Natural killer cell (primary cell): Measurements from ENCODE around the gene TBC1D22A. TPM values are rescaled to one million over a fixed set of nuclear protein-coding genes. Genes with fewer than 3 reads are reported as not detected.

Source experiments
- ATAC-seq, 3 donors: fragments of 150-1000 bp in 2 of 3; fragments of 200-7000 bp in 1 of 3; cut with Tn5 transposase; 1 replicate in 1 of 3; 2 replicates in 2 of 3; pipeline ENCODE4 v1.10.0; 2021; ENCODE audit warnings: mild to moderate bottlenecking in 2 of 3, moderate library complexity in 2 of 3
- DNase-seq, 2 donors: peaks; one replicate each; pipeline versions ENCODE4 v3.0.0 to v3.0.0-alpha.2; 2013 to 2021; ENCODE audit warnings: mixed read lengths in 1 of 2
- H3K27ac ChIP-seq: one replicate; pipeline ENCODE4 v1.5.1; 2013; ENCODE audit warnings: mild to moderate bottlenecking, low read length
- H3K27me3 ChIP-seq: one replicate; pipeline ENCODE4 v1.6.1; 2013; ENCODE audit warnings: low read length; ENCODE audit not compliant: control insufficient read depth, insufficient read depth
- H3K36me3 ChIP-seq: one replicate; pipeline ENCODE4 v1.6.1; 2013; ENCODE audit warnings: low read length; ENCODE audit not compliant: control insufficient read depth, insufficient read depth
- H3K4me1 ChIP-seq: one replicate; pipeline ENCODE4 v1.6.1; 2013; ENCODE audit warnings: low read length; ENCODE audit not compliant: control insufficient read depth, insufficient read depth
- H3K4me3 ChIP-seq: one replicate; pipeline ENCODE4 v1.5.1; 2013; ENCODE audit warnings: low read length
- H3K9me3 ChIP-seq: one replicate; pipeline ENCODE4 v1.6.1; 2013; ENCODE audit warnings: low read length; ENCODE audit not compliant: control insufficient read depth, insufficient read depth
- H3K27ac Mint-ChIP-seq, 2 donors: one replicate each; pipeline ENCODE4 v1.8.0; 2022; ENCODE audit warnings: mild to moderate bottlenecking in 2 of 2, mixed read lengths in 2 of 2, moderate library complexity in 1 of 2
- H3K27me3 Mint-ChIP-seq, 2 donors: one replicate each; pipeline ENCODE4 v1.8.0; 2022; ENCODE audit warnings: low read depth in 2 of 2, mixed read lengths in 2 of 2
- H3K36me3 Mint-ChIP-seq: one replicate; pipeline ENCODE4 v1.8.0; 2022; ENCODE audit warnings: mixed read lengths
- H3K4me1 Mint-ChIP-seq, 2 donors: one replicate each; pipeline ENCODE4 v1.8.0; 2022; ENCODE audit warnings: mixed read lengths in 2 of 2
- H3K4me3 Mint-ChIP-seq: one replicate; pipeline ENCODE4 v1.8.0; 2022; ENCODE audit warnings: mild to moderate bottlenecking, moderate library complexity, mixed read lengths
- H3K9me3 Mint-ChIP-seq, 2 donors: one replicate each; pipeline ENCODE4 v1.8.0; 2022; ENCODE audit warnings: mixed read lengths in 2 of 2
- WGBS: methylation state at CpG from one replicate; pipeline ENCODE4 v1.1.7; 2013; ENCODE audit warnings: missing lambda C conversion rate; ENCODE audit not compliant: insufficient coverage; 5-methylcytosine and 5-hydroxymethylcytosine counted together
- intact Hi-C: fragments of 100-400 bp; cut with micrococcal nuclease; formaldehyde crosslinking; loops from one replicate; pipeline ENCODE4 v1.14.2; 2022
- total RNA-seq, 4 donors: library from RNA; stranded (reverse); fragments of 120-200 nt in 1 of 4; gene quantifications; one replicate each; pipeline versions ENCODE4 v1.2.3 to v1.2.4, GENCODE V29; 2013 to 2022
- TF ChIP-seq, protein P1 (sequence below): fragments of 200-600 bp; IDR thresholded peaks from one replicate; pipeline ENCODE4 v1.8.0; 2022; ENCODE audit warnings: antibody characterized with exemption

The TBC1D22A gene
- total RNA-seq, 3 donors from 2014 or later (not counting 1 experiment from before 2014, with no cell fraction given): 47.4 to 53.7 (median 53.2) TPM

DNA sequence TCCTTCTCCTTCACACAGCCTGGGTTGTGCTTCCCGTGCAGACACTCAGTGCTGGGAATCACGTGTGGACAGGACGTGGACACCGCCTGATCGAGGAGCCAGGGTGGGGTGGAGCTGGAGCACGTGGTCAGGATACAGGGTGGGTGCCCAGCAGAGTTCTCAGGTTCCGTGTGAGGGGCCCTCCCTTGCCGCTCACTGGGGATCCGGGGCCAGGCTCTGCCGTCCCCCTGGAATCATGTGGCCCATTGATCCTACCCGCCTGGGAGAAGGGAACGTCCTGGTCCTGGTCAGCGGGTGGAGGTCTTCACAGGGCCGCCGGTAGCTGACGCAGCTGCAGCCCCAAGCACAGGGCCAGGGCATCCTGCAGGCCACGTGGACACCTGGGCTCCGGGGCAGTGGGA, 397.7 kb downstream of the TBC1D22A start:
- intact Hi-C loops: no loop called here
- no peak overlapping the region for H3K27ac Mint-ChIP-seq
- no peak for ATAC-seq
- DNase-seq: no peak
- H3K9me3 Mint-ChIP-seq: no peaks in the 10 kb centered on the region
- no peaks in the 10 kb centered on the region for H3K27me3 ChIP-seq
- H3K27me3 Mint-ChIP-seq: no peaks in the 10 kb centered on the region
- TF ChIP-seq, protein P1, sequence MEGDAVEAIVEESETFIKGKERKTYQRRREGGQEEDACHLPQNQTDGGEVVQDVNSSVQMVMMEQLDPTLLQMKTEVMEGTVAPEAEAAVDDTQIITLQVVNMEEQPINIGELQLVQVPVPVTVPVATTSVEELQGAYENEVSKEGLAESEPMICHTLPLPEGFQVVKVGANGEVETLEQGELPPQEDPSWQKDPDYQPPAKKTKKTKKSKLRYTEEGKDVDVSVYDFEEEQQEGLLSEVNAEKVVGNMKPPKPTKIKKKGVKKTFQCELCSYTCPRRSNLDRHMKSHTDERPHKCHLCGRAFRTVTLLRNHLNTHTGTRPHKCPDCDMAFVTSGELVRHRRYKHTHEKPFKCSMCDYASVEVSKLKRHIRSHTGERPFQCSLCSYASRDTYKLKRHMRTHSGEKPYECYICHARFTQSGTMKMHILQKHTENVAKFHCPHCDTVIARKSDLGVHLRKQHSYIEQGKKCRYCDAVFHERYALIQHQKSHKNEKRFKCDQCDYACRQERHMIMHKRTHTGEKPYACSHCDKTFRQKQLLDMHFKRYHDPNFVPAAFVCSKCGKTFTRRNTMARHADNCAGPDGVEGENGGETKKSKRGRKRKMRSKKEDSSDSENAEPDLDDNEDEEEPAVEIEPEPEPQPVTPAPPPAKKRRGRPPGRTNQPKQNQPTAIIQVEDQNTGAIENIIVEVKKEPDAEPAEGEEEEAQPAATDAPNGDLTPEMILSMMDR: no peak
- H3K9me3 ChIP-seq: no peaks in the 10 kb centered on the region
- H3K36me3 ChIP-seq: peaks cover 4% of the 10 kb centered on the region
- no peak overlapping the region for H3K4me3 Mint-ChIP-seq
- peaks cover 6 to 10% of the 10 kb centered on the region in 2 donors for H3K4me1 Mint-ChIP-seq
- no peak overlapping the region for H3K4me3 ChIP-seq
- no peaks in the 10 kb centered on the region for H3K4me1 ChIP-seq
- 96% methylated on average over 18 of the region's 18 CpGs for WGBS
- no peaks in the 10 kb centered on the region for H3K36me3 Mint-ChIP-seq
- H3K27ac ChIP-seq: no peak overlapping the region

DNA sequence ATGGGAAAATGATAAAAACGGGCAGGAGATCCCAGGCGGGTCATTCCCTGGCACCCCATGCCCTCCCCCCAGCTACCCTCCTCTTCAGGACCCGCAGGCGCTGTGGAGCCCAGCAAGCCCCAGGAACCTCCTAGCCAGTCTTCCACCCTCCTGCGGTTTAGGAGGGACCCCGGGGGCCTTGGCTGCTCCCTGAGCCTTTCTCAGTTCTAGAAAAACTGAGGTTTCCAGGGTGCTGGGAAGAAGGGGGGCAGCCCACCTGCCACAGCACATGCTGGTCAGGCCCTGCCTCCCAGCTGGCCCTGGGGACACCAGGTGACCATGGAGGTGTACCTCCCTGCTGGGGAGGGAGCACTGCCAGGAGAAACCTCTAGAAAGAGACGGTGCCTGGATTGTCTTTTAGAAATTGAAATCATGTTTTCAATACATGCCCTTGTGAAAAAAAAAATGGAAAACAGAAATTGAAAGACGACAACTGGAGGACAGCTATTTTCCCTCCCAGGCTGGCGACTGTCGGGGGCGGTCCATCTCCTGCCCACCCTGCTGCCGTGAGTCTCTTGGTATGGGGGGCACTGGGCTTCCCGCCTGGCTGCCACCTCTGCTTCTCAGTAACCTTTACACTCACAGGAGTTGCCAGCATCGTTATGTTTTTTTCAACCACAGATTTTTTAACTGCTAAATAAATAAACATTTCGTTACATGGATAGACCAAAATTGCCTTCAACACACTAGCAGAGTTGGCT, 398.5 kb downstream of the TBC1D22A start:
- no peaks in the 10 kb centered on the region for H3K27me3 Mint-ChIP-seq
- no peaks in the 10 kb centered on the region for H3K9me3 Mint-ChIP-seq
- H3K9me3 ChIP-seq: no peaks in the 10 kb centered on the region
- no peaks in the 10 kb centered on the region for H3K4me1 ChIP-seq
- no peak for ATAC-seq
- H3K36me3 Mint-ChIP-seq: no peaks in the 10 kb centered on the region
- no peak overlapping the region for H3K4me3 ChIP-seq
- TF ChIP-seq, protein P1: no peak
- peaks cover 4% of the 10 kb centered on the region for H3K36me3 ChIP-seq
- no peak overlapping the region for H3K27ac ChIP-seq
- intact Hi-C loops: no loop called here
- no peak for DNase-seq
- 88% methylated on average over 14 of the region's 15 CpGs for WGBS
- no peak overlapping the region for H3K27ac Mint-ChIP-seq
- H3K4me1 Mint-ChIP-seq: peaks cover 6 to 10% of the 10 kb centered on the region in 2 donors
- no peak overlapping the region for H3K4me3 Mint-ChIP-seq
- no peaks in the 10 kb centered on the region for H3K27me3 ChIP-seq

DNA sequence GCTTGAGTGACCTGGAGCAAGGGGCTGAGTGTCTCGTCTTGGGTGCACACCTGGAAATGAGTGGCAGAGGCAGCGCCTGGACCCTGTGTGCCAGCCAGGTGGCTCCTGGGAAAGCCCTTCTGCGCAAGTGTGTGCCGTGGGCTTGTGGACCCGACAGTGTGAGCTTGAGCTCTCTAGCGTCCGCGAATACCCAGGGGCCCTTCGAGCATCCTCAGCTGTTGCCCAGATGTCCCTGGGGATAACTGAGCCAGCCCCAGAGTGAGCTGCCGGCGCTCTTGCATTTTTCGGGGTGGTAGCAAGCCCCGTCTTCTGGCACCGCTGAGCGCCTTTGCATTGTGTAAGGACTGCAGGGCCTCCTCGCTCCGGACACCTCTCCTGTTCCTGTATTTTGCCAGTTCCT, 399.2 kb downstream of the TBC1D22A start:
- Mint-ChIP-seq H3K27me3 (no peaks in the 10 kb centered on the region), H3K27ac (no peak overlapping the region), H3K36me3 (no peaks in the 10 kb centered on the region), H3K9me3 (no peaks in the 10 kb centered on the region), H3K4me1 (peaks cover 6 to 10% of the 10 kb centered on the region in 2 donors), H3K4me3 (no peak overlapping the region)
- WGBS: 69% methylated on average over 17 of the region's 17 CpGs
- Histone ChIP-seq H3K27ac (no peak overlapping the region), H3K36me3 (peaks cover 4% of the 10 kb centered on the region), H3K4me1 (no peaks in the 10 kb centered on the region), H3K9me3 (no peaks in the 10 kb centered on the region), H3K4me3 (no peak overlapping the region), H3K27me3 (no peaks in the 10 kb centered on the region)
- TF ChIP-seq, protein P1: no peak
- intact Hi-C loops: no loop called here
- no peak for ATAC-seq
- DNase-seq: no peak

DNA sequence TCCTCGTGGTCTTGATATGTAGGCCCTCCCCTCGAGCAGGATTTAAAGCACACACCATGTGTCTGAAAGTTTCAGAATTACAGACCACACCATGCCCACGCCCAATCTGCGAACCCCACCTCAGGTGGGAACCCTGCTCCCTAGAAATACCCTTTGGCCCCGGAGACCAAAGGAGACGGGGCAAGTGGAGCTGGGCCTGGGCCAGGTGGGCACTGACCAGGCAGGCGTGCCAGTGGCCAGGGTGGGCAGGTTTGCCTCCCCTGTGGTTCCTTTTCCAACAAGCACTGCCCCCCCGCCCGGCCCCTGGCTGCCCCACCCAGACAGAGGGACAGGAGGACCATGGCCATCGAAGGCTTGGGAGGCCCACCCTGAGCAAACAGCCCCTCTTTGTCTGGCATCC, 400.4 kb downstream of the TBC1D22A start:
- H3K27me3 ChIP-seq: no peaks in the 10 kb centered on the region
- H3K4me3 ChIP-seq: no peak overlapping the region
- no peaks in the 10 kb centered on the region for H3K4me1 ChIP-seq
- peaks cover 4% of the 10 kb centered on the region for H3K36me3 ChIP-seq
- Mint-ChIP-seq H3K27ac (no peak overlapping the region), H3K27me3 (no peaks in the 10 kb centered on the region), H3K4me3 (no peak overlapping the region), H3K9me3 (no peaks in the 10 kb centered on the region), H3K4me1 (peaks cover 6 to 10% of the 10 kb centered on the region in 2 donors), H3K36me3 (no peaks in the 10 kb centered on the region)
- DNase-seq (no peak), ATAC-seq (no peak)
- TF ChIP-seq, protein P1: no peak
- WGBS: 76% methylated on average over 10 of the region's 10 CpGs
- intact Hi-C loops: no loop called here
- H3K27ac ChIP-seq: no peak overlapping the region
- no peaks in the 10 kb centered on the region for H3K9me3 ChIP-seq
